ENCODE data around the gene B4GALNT4. TPM values are rescaled to one million over a fixed set of nuclear protein-coding genes. Genes with fewer than 3 reads are reported as not detected.

Gene B4GALNT4
- total and polyA plus RNA-seq, 2 of the 13 experiments (the other 11 are each of a cell fraction or from before 2014, with no cell fraction given) = 30.5 to 50.1 TPM

- TF ChIP-seq PRDM10 (CRISPR knock-in tag; IDR thresholded peaks at IDR 0.05; ENCODE audit: low read depth) (no peak), SP4 (CRISPR knock-in tag; IDR thresholded peaks at IDR 0.05) (no peak), TBP (CRISPR knock-in tag; IDR thresholded peaks at IDR 0.05) (no peak), ZNF737 (CRISPR knock-in tag; IDR thresholded peaks at IDR 0.05; ENCODE audit: borderline replicate concordance) (no peak)
Measured at GRCh38 chr11:331358-332060, 37.8 kb upstream of the B4GALNT4 start (continued).

- 82% methylated on average over 18 of the region's 23 CpGs for WGBS (ENCODE audit: low lambda C conversion rate)
- Histone ChIP-seq H3K27ac (ENCODE audit: extremely low read length, insufficient read depth, low read length) (no peak overlapping the region), H3K4me1 (ENCODE audit: insufficient read depth, low read length) (peaks cover 50% of the 10 kb centered on the region), H3K4me3 (replicated peaks in 1 of 3; ENCODE audit: insufficient read depth in 1 of 3, low read depth in 2 of 3, low read length in 3 of 3) (no peak overlapping the region), H3K27me3 (ENCODE audit: control insufficient read depth in 1 of 2, insufficient read depth in 2 of 2, low read length in 2 of 2) (peaks cover 0 to 13% of the 10 kb centered on the region in 2 experiments; a peak in 3 of 5 replicates), H3K79me2 (ENCODE audit: insufficient read depth, low read length) (no peaks in the 10 kb centered on the region), H3K4me2 (ENCODE audit: low read depth, low read length) (no peak overlapping the region), H3K9me3 (ENCODE audit: low read length) (no peaks in the 10 kb centered on the region), H3K36me3 (replicated peaks in 1 of 2; ENCODE audit: control insufficient read depth in 1 of 2, insufficient read depth in 2 of 2, low read length in 2 of 2) (no peaks in the 10 kb centered on the region), H4K20me1 (ENCODE audit: insufficient read depth, low read length) (no peaks in the 10 kb centered on the region), H3K9ac (ENCODE audit: insufficient read depth, low read depth, low read length) (no peak overlapping the region), H2AFZ (ENCODE audit: low read length) (no peak overlapping the region)
- DNase-seq (ENCODE audit: low spot score) (no peak), FAIRE-seq (no peak), ATAC-seq (no peak)
- in situ Hi-C loops (cut with HindIII; ENCODE audit: extremely low pct_ligation_motif_present, low pct_unique_long_range_greater_than_20kb) = no loop called here
- BruUV-seq (replicated peaks) = no TSS peak
- POLR2A ChIA-PET = interaction anchor here (1.1 to 1.2 kb wide), 2 partner anchors 16 to 23 kb away, joined by 3 read pairs; no protein-coding TSS in a partner anchor
- no peak for TF ChIP-seq JUN (CRISPR knock-in tag; IDR thresholded peaks at IDR 0.05)
- 0 out of 2 replicates have a peak, but pooled peaks have one; percentile 22 for TF ChIP-seq ZNF687 (CRISPR knock-in tag; IDR thresholded peaks at IDR 0.05)
- peak; percentile 98 for TF ChIP-seq RBAK (CRISPR knock-in tag; IDR thresholded peaks at IDR 0.05)
- intact Hi-C loops (cut with micrococcal nuclease; ENCODE audit: unreplicated experiment) = no loop called here
- CTCF ChIA-PET (ENCODE audit: low intra/inter-chr PET ratio, low total read pairs) = no interaction called here
Measured at GRCh38 chr11:332651-333480, 36.4 kb upstream of the B4GALNT4 start.
